HFFc6 (cell line): ENCODE data around the gene DNAH11. TPM values are rescaled to one million over a fixed set of nuclear protein-coding genes. Genes with fewer than 3 reads are reported as not detected.

Experiments
- DNase-seq: peaks from one replicate; pipeline ENCODE4 v3.0.0-alpha.2; 2018
- H3K27ac Mint-ChIP-seq: 2 replicates; pipeline ENCODE4 v1.8.0; 2020; ENCODE audit warnings: mild to moderate bottlenecking, mixed read lengths
- H3K27me3 Mint-ChIP-seq: 2 replicates; pipeline ENCODE4 v1.8.0; 2021; ENCODE audit warnings: mild to moderate bottlenecking, moderate library complexity, mixed read lengths; ENCODE audit not compliant: insufficient read depth
- H3K36me3 Mint-ChIP-seq: 2 replicates; pipeline ENCODE4 v1.8.0; 2021; ENCODE audit warnings: low read depth, mixed read lengths
- H3K4me1 Mint-ChIP-seq: 2 replicates; pipeline ENCODE4 v1.8.0; 2020; ENCODE audit warnings: low read depth, mixed read lengths
- H3K4me3 Mint-ChIP-seq: 2 replicates; pipeline ENCODE4 v1.8.0; 2020; ENCODE audit warnings: mild to moderate bottlenecking, moderate library complexity, mixed read lengths
- H3K9me3 Mint-ChIP-seq: 2 replicates; pipeline ENCODE4 v1.8.0; 2020; ENCODE audit warnings: mild to moderate bottlenecking, mixed read lengths
- total RNA-seq, 6 experiments: library from RNA; stranded (reverse); fragmentation: NEBNext Ultra II Directional; extraction: Animal tissue kit (Norgen Biotek cat#: 25700); gene quantifications; 2 replicates in 1 of 6; 3 replicates in 5 of 6; pipeline ENCODE4 v1.2.3, GENCODE V29; 2021
- TF ChIP-seq, protein P1 (sequence below): fragments of 200-600 bp; sonication (generic); IDR thresholded peaks from 2 replicates; pipeline ENCODE4 v1.5.0; 2021; ENCODE audit warnings: antibody characterized with exemption, mild to moderate bottlenecking

DNAH11 gene
- total RNA-seq, 6 experiments from 2014 or later: 1.2 to 2.4 (median 2.1) TPM

DNA sequence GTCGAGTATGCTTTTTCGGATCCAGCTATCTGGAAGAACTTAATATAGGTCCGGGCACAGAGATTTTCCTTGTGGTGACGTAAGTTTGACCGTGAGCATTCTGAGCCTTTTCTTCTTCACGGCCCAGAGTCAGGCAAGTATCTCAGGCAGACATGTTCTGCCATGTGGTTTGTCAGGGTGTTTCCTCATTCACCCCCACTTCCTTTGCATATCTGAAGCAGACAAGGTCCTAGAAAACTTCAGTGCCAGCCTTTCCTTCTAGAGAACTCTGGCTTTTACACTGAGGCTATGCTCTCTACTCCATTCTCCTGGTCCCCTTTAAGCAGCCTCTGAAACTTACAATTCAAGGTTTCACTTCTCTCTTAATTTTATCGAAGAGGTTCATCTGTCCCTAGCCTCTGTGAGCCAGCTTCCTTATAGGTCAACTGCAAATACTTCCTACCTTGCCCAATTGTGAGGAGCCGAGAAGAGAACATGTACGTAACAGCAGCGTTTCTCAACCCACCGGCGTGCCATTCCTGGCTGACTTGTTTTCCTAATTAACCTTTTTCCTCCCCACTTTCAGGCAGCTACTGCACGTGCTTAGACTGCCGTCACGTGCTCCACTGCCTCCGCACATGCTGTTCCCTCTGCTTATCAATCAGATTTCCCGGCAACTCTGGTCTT is 355.6 kb downstream of the DNAH11 start:
- H3K36me3 Mint-ChIP-seq: peaks cover 49% of the 10 kb centered on the region
- no peak overlapping the region for H3K4me3 Mint-ChIP-seq
- no peak overlapping the region; the same call in 1 of the 2 replicates for H3K27ac Mint-ChIP-seq
- no peaks in the 10 kb centered on the region for H3K9me3 Mint-ChIP-seq
- TF ChIP-seq, protein P1, sequence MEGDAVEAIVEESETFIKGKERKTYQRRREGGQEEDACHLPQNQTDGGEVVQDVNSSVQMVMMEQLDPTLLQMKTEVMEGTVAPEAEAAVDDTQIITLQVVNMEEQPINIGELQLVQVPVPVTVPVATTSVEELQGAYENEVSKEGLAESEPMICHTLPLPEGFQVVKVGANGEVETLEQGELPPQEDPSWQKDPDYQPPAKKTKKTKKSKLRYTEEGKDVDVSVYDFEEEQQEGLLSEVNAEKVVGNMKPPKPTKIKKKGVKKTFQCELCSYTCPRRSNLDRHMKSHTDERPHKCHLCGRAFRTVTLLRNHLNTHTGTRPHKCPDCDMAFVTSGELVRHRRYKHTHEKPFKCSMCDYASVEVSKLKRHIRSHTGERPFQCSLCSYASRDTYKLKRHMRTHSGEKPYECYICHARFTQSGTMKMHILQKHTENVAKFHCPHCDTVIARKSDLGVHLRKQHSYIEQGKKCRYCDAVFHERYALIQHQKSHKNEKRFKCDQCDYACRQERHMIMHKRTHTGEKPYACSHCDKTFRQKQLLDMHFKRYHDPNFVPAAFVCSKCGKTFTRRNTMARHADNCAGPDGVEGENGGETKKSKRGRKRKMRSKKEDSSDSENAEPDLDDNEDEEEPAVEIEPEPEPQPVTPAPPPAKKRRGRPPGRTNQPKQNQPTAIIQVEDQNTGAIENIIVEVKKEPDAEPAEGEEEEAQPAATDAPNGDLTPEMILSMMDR: no peak
- peaks cover 2% of the 10 kb centered on the region; the same call in 1 of the 2 replicates for H3K27me3 Mint-ChIP-seq
- DNase-seq: no peak
- H3K4me1 Mint-ChIP-seq: peaks cover 41% of the 10 kb centered on the region

GRCh38 chr7:21902240-21902639 is 359.4 kb downstream of the DNAH11 start:
- H3K27ac Mint-ChIP-seq: peak overlapping the region; percentile 67

DNA sequence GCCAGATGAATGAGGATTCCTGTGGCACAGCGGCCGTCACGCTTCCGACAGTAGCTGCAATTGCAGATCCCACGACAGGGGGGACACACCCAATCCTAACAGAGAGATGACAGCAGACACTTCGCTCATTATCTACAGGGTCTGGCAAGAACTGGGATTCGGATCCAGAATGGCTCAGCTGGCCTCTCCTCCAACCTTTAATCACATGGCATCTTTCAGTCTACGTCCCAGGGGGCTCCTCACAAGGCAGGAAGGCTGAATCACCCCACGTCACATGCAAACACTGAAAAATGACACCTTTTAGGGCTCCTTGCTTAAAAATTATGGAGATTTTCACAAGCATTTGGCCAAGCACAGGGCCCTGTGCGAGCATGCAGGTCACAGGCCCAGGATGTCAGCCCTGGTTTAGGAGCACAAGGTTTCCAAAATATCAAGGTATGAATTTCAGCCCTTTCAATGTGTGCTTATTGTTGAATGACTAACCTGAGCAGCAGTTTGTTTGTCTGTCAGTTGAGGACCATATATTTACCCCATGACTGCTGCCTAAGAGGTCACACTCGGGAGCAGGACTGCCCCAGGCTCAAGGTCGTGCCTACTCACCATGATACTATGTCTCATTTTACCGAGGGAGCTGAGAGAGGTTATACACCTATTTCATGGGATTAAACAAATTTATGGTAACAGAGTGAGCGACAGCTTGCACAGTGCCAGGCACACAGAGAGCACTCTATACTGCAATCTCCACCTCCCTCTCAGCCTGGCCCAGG is 360.4 kb downstream of the DNAH11 start:
- Mint-ChIP-seq H3K27ac (peak overlapping the region; percentile 67), H3K4me3 (no peak overlapping the region), H3K4me1 (peaks cover 43% of the 10 kb centered on the region), H3K27me3 (no peaks in the 10 kb centered on the region), H3K9me3 (no peaks in the 10 kb centered on the region), H3K36me3 (peaks cover 76% of the 10 kb centered on the region)
- DNase-seq: no peak
- TF ChIP-seq, protein P1: no peak

More at GRCh38 chr7:21902240-21902639, 359.4 kb downstream of the DNAH11 start:
- Mint-ChIP-seq H3K4me3 (peak overlapping the region; percentile 0; the same call in 1 of the 2 replicates), H3K27me3 (no peaks in the 10 kb centered on the region), H3K36me3 (peaks cover 75% of the 10 kb centered on the region), H3K9me3 (no peaks in the 10 kb centered on the region), H3K4me1 (peaks cover 48% of the 10 kb centered on the region)
- DNase-seq: peak; percentile 62
- TF ChIP-seq, protein P1: no peak

- TF ChIP-seq, protein P1: no peak
- Mint-ChIP-seq H3K27me3 (peaks cover 2% of the 10 kb centered on the region; the same call in 1 of the 2 replicates), H3K4me3 (no peak overlapping the region), H3K27ac (no peak overlapping the region; the same call in 1 of the 2 replicates), H3K4me1 (peaks cover 45% of the 10 kb centered on the region), H3K9me3 (no peaks in the 10 kb centered on the region), H3K36me3 (peaks cover 64% of the 10 kb centered on the region)
- DNase-seq: no peak
Measured at GRCh38 chr7:21908746-21909145, 365.9 kb downstream of the DNAH11 start.

DNA sequence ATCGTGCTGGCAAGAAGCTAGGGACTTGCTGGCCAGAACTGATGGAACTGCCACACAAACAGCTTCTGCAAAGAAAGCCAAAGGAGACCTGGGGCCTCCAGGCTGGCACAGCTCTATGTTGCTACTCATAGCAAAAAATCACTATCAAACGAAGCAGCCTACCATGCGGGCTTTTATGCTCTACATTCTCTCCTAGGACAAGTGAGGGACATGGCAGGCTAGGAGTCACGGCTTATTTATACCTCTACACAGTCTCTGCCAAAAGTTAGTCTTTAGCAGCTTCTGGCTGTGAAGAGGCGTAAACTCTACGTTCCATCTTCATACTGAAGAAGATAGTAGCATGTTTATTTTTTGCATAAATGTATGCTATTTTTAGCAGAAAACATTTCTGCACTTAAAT is 367.4 kb downstream of the DNAH11 start:
- Mint-ChIP-seq H3K4me1 (peaks cover 47% of the 10 kb centered on the region), H3K36me3 (peaks cover 67% of the 10 kb centered on the region), H3K9me3 (no peaks in the 10 kb centered on the region), H3K27me3 (peaks cover 2% of the 10 kb centered on the region; the same call in 1 of the 2 replicates), H3K4me3 (no peak overlapping the region), H3K27ac (peak overlapping the region; percentile 96)
- TF ChIP-seq, protein P1: no peak
- no peak for DNase-seq
